Mesendoderm (in vitro differentiated cells): ENCODE measurements around the gene UBAP1L.
A peak's percentile ranks its signal among the peaks of the same experiment; 100 is the strongest.
"Not testable (repeated sequence)": the region's sequence is repeated elsewhere in the genome, so short reads cannot be mapped to it uniquely, and the experiment has no call there.

Experiments used
- DNase-seq: peaks from one replicate; pipeline ENCODE4 v3.0.0; 2013
- H2AK5ac ChIP-seq: 2 replicates; pipeline ENCODE4 v1.6.1; 2013; ENCODE audit warnings: low read length, inconsistent platforms
- H2BK120ac ChIP-seq: 2 replicates; pipeline ENCODE4 v1.6.1; 2013; ENCODE audit warnings: low read depth, mild to moderate bottlenecking, low read length, moderate library complexity, mixed read lengths
- H2BK15ac ChIP-seq: replicated peaks from 2 replicates; pipeline ENCODE4 v1.6.1; 2013; ENCODE audit warnings: low read depth, mild to moderate bottlenecking, moderate library complexity
- H2BK5ac ChIP-seq: 2 replicates; pipeline ENCODE4 v1.6.1; 2013; ENCODE audit warnings: low read length, inconsistent platforms
- H3K18ac ChIP-seq: 2 replicates; pipeline ENCODE4 v1.6.1; 2013; ENCODE audit warnings: mild to moderate bottlenecking, low read length, mixed read lengths
- H3K23ac ChIP-seq: one replicate; pipeline ENCODE4 v1.6.1; 2013; ENCODE audit warnings: low read length
- H3K27ac ChIP-seq: 2 replicates; pipeline ENCODE4 v1.5.1; 2013; ENCODE audit warnings: low read depth, mild to moderate bottlenecking, inconsistent platforms, low read length, moderate library complexity
- H3K27me3 ChIP-seq: 2 replicates; pipeline ENCODE4 v1.6.1; 2013; ENCODE audit warnings: low read length, control low read depth, mild to moderate bottlenecking, inconsistent platforms; ENCODE audit not compliant: insufficient read depth, poor library complexity
- H3K36me3 ChIP-seq: 2 replicates; pipeline ENCODE4 v1.6.1; 2013; ENCODE audit warnings: low read length, inconsistent platforms; ENCODE audit not compliant: control insufficient read depth, insufficient read depth
- H3K4ac ChIP-seq: one replicate; pipeline ENCODE4 v1.6.1; 2013; ENCODE audit warnings: low read depth, mild to moderate bottlenecking, low read length, moderate library complexity
- H3K4me1 ChIP-seq: 2 replicates; pipeline ENCODE4 v1.6.1; 2013; ENCODE audit warnings: low read depth, low read length, inconsistent platforms; ENCODE audit not compliant: control insufficient read depth
- H3K4me2 ChIP-seq: 2 replicates; pipeline ENCODE4 v1.6.1; 2013; ENCODE audit warnings: low read length
- H3K4me3 ChIP-seq: 2 replicates; pipeline ENCODE4 v1.5.1; 2013; ENCODE audit warnings: mild to moderate bottlenecking, low read length
- H3K56ac ChIP-seq: one replicate; pipeline ENCODE4 v1.6.1; 2013; ENCODE audit warnings: low read length
- H3K79me1 ChIP-seq: 2 replicates; pipeline ENCODE4 v1.6.1; 2013; ENCODE audit warnings: low read length, inconsistent platforms
- H3K79me2 ChIP-seq: 2 replicates; pipeline ENCODE4 v1.6.1; 2013; ENCODE audit warnings: mild to moderate bottlenecking, low read length; ENCODE audit not compliant: control insufficient read depth, insufficient read depth
- H3K9ac ChIP-seq: 2 replicates; pipeline ENCODE4 v1.6.1; 2013; ENCODE audit warnings: low read length, inconsistent platforms
- H4K5ac ChIP-seq: one replicate; pipeline ENCODE4 v1.6.1; 2013; ENCODE audit warnings: low read length
- H4K8ac ChIP-seq: one replicate; pipeline ENCODE4 v1.6.1; 2013; ENCODE audit warnings: low read depth, mild to moderate bottlenecking, control low read depth, low read length, moderate library complexity
- WGBS: extraction: QIAGEN DNeasy Blood & Tissue Kit; methylation state at CpG from one replicate; pipeline ENCODE4 v1.1.7; 2013; ENCODE audit warnings: low lambda C conversion rate, missing lambda C conversion rate; ENCODE audit not compliant: insufficient coverage; ENCODE audit errors: extremely low coverage; 5-methylcytosine and 5-hydroxymethylcytosine counted together

Gene UBAP1L

DNA sequence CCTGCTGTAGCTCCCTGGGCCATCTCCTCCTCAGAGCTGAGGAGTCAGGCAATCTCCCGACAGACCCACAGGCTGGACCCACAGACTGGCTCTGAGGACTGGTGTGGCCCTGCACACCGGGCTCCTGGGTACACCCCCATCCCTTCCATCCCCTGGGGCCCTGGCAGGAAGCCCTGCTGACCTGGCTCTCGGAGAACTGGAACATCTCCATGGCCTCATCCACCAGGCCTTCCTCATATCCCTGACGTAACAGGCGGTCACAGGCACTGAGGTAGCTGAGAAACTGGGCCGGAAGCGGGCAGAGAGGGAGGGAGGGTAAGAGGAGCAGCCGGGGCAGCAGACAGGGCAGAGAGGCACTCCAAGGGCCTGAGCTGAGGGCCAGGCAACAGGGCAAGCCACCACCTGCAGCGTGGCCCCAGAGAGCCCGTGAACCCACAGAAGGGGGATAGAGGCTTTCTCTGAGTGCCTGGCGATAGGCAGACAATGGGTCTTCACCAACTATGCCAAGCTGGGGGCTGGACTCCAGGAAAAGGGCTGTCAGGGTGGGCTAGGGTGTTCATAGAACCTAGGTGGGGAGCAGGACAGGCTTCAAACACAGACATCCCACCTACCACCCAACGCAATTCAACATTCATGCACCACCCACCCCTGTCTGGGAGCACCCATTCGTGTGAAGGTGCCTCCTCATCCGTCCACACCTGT is 20.6 kb downstream of the UBAP1L start:
- no peak overlapping the region for H3K4me2 ChIP-seq
- no peak overlapping the region for H2BK120ac ChIP-seq
- H3K27ac ChIP-seq, result no peak overlapping the region
- no peak overlapping the region for H4K5ac ChIP-seq
- H4K8ac ChIP-seq, result no peak overlapping the region
- no CpG with 5 or more reads among the region's 14 CpGs for WGBS
- no peak overlapping the region for H2BK15ac ChIP-seq
- no peak overlapping the region for H3K56ac ChIP-seq
- H2BK5ac ChIP-seq, result no peak overlapping the region
- H3K79me1 ChIP-seq, result no peaks in the 10 kb centered on the region
- H3K18ac ChIP-seq, result no peak overlapping the region
- DNase-seq, result no peak
- H3K36me3 ChIP-seq, result no peaks in the 10 kb centered on the region
- no peak overlapping the region for H3K23ac ChIP-seq
- no peaks in the 10 kb centered on the region for H3K27me3 ChIP-seq
- no peak overlapping the region for H3K9ac ChIP-seq
- no peak overlapping the region for H3K4ac ChIP-seq
- H3K4me3 ChIP-seq, result no peak overlapping the region
- H3K79me2 ChIP-seq, result no peaks in the 10 kb centered on the region
- H2AK5ac ChIP-seq, result no peak overlapping the region
- peaks cover under 1% of the 10 kb centered on the region for H3K4me1 ChIP-seq

DNA sequence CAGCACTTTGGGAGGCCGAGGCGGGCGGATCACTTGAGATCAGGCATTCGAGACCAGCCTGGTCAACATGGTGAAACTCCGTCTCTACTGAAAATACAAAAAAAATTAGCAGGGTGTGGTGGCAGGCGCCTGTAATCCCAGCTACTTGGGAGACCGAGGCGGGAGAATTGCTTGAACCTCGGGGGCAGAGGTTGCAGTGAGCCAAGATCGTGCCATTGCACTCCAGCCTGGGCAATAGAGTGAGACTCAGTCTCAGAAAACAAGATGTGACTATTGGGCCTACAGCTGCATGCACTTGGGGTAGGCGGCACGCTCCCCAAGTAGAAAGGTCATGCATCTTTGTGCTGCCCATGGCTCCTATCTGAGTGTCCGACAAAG is 21.2 kb downstream of the UBAP1L start:
- not testable (repeated sequence) for H3K27ac ChIP-seq, H3K23ac ChIP-seq, H2BK120ac ChIP-seq, H2BK15ac ChIP-seq, H3K56ac ChIP-seq, H3K79me1 ChIP-seq, H3K79me2 ChIP-seq, H3K9ac ChIP-seq, H3K27me3 ChIP-seq, H3K4ac ChIP-seq, H2AK5ac ChIP-seq, H4K8ac ChIP-seq, H3K4me3 ChIP-seq, H3K4me1 ChIP-seq, H2BK5ac ChIP-seq, DNase-seq, H3K18ac ChIP-seq, H3K4me2 ChIP-seq, H3K36me3 ChIP-seq, H4K5ac ChIP-seq
- no CpG with 5 or more reads among the region's 13 CpGs for WGBS

DNA sequence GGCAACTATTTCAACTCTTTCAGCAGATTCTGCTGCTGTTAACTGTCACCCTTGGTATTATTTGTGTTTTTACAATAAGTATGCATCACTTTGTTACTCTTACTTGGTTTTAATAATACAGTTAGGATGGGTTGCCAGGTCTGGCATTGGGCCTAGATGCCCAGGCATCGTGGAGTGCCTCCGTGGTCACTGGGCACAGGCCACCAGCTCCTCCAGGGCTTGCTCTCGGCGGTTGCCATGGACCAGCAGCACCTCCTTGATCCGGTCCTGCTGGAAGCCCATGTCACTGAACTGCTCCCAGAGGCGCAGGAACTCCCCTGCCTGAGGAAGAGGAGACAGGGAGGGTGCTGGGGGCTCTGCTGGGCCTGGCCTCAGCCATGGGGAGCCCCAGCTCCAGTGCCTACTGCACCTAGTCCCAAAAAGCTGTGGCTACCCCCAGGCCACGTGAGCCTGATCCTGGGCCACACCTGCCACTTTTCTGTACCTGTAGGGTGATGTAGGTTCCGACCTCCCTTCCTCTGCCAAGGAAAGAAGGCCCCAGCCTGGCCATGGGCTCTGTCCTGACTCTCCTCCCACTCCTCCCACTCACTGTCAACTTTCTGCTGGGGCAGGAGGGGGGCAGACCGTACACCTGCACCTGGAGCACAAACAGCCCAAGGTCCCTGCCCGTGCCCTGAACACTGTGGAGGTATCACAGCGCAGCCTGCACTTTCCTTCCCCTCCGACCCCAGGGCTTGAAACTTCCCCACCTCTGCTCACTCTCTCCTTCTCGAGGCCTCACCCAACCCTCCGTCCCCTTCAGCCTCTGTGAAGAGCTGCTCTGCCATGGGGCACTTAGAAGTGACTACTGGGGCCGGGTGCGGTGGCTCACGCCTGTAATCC is 21.8 kb downstream of the UBAP1L start:
- Histone ChIP-seq H4K8ac (no peak overlapping the region), H3K27me3 (no peaks in the 10 kb centered on the region), H4K5ac (no peak overlapping the region), H3K23ac (no peak overlapping the region), H2BK5ac (no peak overlapping the region), H3K36me3 (no peaks in the 10 kb centered on the region), H3K4me2 (no peak overlapping the region), H3K27ac (no peak overlapping the region), H3K18ac (no peak overlapping the region), H2BK120ac (no peak overlapping the region), H2BK15ac (no peak overlapping the region), H3K56ac (no peak overlapping the region), H3K4me3 (no peak overlapping the region), H3K9ac (no peak overlapping the region), H3K4ac (no peak overlapping the region), H3K79me2 (no peaks in the 10 kb centered on the region), H3K4me1 (peaks cover 7% of the 10 kb centered on the region), H3K79me1 (no peaks in the 10 kb centered on the region), H2AK5ac (no peak overlapping the region)
- WGBS, result no CpG with 5 or more reads among the region's 17 CpGs
- DNase-seq, result no peak

DNA sequence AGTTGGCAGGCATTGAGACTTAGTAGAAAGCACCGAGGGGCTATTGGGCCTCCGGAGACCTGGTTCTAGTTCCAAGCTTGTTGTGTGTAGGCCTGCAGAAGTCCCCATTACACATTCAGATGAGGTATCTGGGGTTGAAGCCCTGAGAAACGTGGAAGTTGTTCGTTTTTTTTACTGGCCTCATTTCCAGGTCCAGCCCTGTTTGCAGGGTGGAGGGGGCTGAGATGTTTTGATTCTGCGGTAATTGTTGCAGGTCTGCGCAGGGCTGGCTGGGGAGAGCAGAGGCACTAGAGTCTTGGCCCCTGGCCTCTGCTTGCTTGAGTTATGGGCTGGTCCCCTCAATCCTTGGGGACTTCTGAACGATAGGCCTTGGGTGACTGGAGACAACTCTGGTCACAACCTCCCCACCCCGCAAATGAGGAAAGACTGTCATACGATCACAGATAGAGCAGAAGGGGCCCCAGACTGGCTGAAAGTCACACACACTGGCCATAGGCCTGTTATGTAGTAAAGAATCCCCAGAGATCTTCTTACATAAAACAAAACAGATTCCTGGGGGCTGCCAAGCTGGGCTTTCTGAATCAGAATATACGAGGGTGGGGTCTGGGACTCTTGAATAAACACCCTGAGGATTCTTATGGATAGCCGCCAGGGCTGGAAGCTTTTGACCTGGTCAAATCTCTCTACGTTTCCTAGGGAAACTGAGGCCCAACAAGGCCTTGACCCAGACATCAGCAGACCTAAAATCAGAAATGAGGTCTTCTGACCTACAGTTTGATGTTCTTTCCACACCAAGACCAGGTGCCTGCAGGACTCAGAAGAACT is 22.8 kb downstream of the UBAP1L start:
- Histone ChIP-seq H4K5ac (no peak overlapping the region), H2BK120ac (no peak overlapping the region), H2BK15ac (no peak overlapping the region), H3K4me3 (no peak overlapping the region), H3K79me2 (no peaks in the 10 kb centered on the region), H3K18ac (no peak overlapping the region), H3K79me1 (no peaks in the 10 kb centered on the region), H4K8ac (no peak overlapping the region), H3K4me2 (no peak overlapping the region), H3K27ac (no peak overlapping the region), H3K9ac (no peak overlapping the region), H3K27me3 (no peaks in the 10 kb centered on the region), H3K4me1 (peaks cover 7% of the 10 kb centered on the region), H2BK5ac (no peak overlapping the region), H3K36me3 (no peaks in the 10 kb centered on the region), H3K4ac (no peak overlapping the region), H3K56ac (no peak overlapping the region), H2AK5ac (no peak overlapping the region), H3K23ac (no peak overlapping the region)
- DNase-seq, result no peak
- WGBS, result no CpG with 5 or more reads among the region's 12 CpGs

DNA sequence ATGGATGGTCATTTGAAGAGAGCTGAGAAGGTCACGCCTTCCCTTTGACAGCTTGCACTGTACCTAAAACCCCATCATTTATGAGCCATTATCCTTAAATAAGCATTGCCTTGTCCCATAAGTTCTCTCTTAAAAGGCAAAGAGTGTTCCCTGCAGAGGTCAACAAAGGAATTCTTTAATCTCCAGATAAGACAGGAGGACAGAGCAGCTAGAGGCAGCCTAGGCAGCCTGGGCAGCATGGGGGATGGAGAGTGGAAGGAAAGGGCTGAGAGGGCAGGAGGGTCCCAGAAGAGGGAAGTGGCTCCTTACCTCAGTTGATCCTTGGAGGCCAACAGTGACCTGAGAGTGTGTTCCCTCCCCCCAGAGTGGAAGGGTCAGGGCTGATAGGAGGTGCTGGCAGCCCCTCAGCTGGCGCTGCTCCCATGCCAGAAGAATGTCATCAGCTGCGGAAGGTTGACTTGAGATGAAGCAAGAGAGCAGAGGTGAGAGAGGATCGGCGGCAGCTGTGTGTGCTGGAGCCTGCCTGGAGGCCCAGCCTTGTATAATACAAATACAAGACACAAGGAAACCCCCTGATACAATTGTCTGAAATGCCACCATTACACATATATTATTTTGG is 25.7 kb downstream of the UBAP1L start:
- H2AK5ac ChIP-seq, result no peak overlapping the region

More for the DNA sequence above, 25.7 kb downstream of the UBAP1L start:
- Histone ChIP-seq H3K36me3 (no peaks in the 10 kb centered on the region), H3K4ac (no peak overlapping the region), H4K8ac (no peak overlapping the region), H2BK120ac (no peak overlapping the region), H3K56ac (no peak overlapping the region), H3K9ac (no peak overlapping the region), H3K27ac (no peak overlapping the region), H3K4me1 (peaks cover 10% of the 10 kb centered on the region), H4K5ac (no peak overlapping the region), H3K4me3 (no peak overlapping the region), H3K18ac (no peak overlapping the region), H3K23ac (no peak overlapping the region), H3K27me3 (no peaks in the 10 kb centered on the region), H3K79me2 (no peaks in the 10 kb centered on the region), H2BK5ac (no peak overlapping the region), H3K4me2 (no peak overlapping the region), H3K79me1 (no peaks in the 10 kb centered on the region), H2BK15ac (no peak overlapping the region)
- peak; percentile 66 for DNase-seq
- WGBS, result no CpG with 5 or more reads among the region's 5 CpGs
